ENCODE measurements around the gene PIM1.

DNA sequence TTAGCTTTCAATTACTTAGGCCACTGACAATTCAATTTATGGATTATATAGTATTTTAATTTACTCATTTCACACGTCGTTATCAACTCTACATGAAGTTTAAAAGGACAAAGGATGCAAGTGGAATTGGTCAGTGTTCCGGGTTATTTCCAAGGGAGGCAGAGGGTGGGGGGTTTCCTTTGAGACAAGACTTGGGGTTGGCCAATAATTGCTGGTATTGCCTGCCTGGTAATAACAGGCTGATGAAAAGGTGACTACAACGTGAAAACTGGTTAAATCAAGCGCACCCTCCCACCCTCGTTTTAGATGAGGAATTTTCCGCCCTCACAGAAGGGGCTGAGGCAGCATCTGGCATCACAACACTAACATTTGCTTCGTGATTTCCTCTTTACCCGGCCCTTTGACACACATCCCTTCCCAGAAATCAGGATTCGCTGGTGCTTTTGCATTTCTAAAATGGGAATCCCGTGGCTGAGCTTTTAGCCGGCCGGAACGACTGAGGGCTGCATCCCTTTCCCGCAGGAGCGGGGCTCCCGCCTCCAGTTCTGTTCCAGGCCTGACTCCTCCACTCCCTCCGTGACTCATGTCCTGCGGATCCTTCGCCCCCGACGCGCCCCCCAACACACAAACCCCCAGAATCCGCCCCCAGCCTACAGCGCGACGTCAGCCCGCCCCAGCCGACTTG, 999 bp upstream of the PIM1 start:
- no peak for TF ChIP-seq EZH2 (IDR thresholded peaks at IDR 0.05; ENCODE audit: low read length)
- TF ChIP-seq, protein P1, sequence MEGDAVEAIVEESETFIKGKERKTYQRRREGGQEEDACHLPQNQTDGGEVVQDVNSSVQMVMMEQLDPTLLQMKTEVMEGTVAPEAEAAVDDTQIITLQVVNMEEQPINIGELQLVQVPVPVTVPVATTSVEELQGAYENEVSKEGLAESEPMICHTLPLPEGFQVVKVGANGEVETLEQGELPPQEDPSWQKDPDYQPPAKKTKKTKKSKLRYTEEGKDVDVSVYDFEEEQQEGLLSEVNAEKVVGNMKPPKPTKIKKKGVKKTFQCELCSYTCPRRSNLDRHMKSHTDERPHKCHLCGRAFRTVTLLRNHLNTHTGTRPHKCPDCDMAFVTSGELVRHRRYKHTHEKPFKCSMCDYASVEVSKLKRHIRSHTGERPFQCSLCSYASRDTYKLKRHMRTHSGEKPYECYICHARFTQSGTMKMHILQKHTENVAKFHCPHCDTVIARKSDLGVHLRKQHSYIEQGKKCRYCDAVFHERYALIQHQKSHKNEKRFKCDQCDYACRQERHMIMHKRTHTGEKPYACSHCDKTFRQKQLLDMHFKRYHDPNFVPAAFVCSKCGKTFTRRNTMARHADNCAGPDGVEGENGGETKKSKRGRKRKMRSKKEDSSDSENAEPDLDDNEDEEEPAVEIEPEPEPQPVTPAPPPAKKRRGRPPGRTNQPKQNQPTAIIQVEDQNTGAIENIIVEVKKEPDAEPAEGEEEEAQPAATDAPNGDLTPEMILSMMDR (optimal IDR thresholded peaks at IDR 0.05 in 1 of 3, IDR thresholded peaks at IDR 0.05 in 1 of 3, conservative IDR thresholded peaks at IDR 0.05 in 1 of 3; ENCODE audit: extremely low read depth in 1 of 3, insufficient read depth in 2 of 3, low read length in 3 of 3): no peak
